Glutamatergic neuron (in vitro differentiated cells): Measurements from ENCODE around the gene LEKR1. TPM values are rescaled to one million over a fixed set of nuclear protein-coding genes. Genes with fewer than 3 reads are reported as not detected.

Experiments used
- DNase-seq: peaks from one replicate; pipeline ENCODE4 v3.0.0; 2022
- H3K27ac Mint-ChIP-seq: one replicate; pipeline ENCODE4 v1.8.0; 2020; ENCODE audit warnings: mild to moderate bottlenecking, mixed read lengths, inconsistent platforms; ENCODE audit not compliant: unreplicated experiment
- H3K27me3 Mint-ChIP-seq: one replicate; pipeline ENCODE4 v1.8.0; 2020; ENCODE audit warnings: mild to moderate bottlenecking, moderate library complexity, mixed read lengths, inconsistent platforms; ENCODE audit not compliant: unreplicated experiment
- H3K36me3 Mint-ChIP-seq: one replicate; pipeline ENCODE4 v1.8.0; 2020; ENCODE audit warnings: mild to moderate bottlenecking, mixed read lengths, inconsistent platforms; ENCODE audit not compliant: unreplicated experiment
- H3K4me1 Mint-ChIP-seq: one replicate; pipeline ENCODE4 v1.8.0; 2020; ENCODE audit warnings: mild to moderate bottlenecking, low read depth, mixed read lengths, inconsistent platforms; ENCODE audit not compliant: unreplicated experiment
- H3K4me3 Mint-ChIP-seq: one replicate; pipeline ENCODE4 v1.8.0; 2020; ENCODE audit warnings: mild to moderate bottlenecking, mixed read lengths, inconsistent platforms; ENCODE audit not compliant: unreplicated experiment
- H3K9me3 Mint-ChIP-seq: one replicate; pipeline ENCODE4 v1.8.0; 2020; ENCODE audit warnings: mild to moderate bottlenecking, moderate library complexity, mixed read lengths, inconsistent platforms; ENCODE audit not compliant: unreplicated experiment
- total RNA-seq: library from RNA; stranded (reverse); fragmentation: NEBNext Ultra II Directional; extraction: Animal tissue kit (Norgen Biotek cat#: 25700); gene quantifications from one replicate; pipeline ENCODE4 v1.2.1, GENCODE V29; 2021; ENCODE audit not compliant: unreplicated experiment
- TF ChIP-seq, protein P1 (sequence below): fragments of 200-600 bp; sonication (generic); IDR thresholded peaks from one replicate; pipeline ENCODE4 v1.5.0; 2021; ENCODE audit not compliant: partially characterized antibody, unreplicated experiment

Gene LEKR1
- total RNA-seq, 1 donor from 2014 or later = 0.56 TPM

GRCh38 chr3:157023226-157023625, 197.1 kb downstream of the LEKR1 start:
- DNase-seq = no peak
- H3K27ac Mint-ChIP-seq = no peak overlapping the region
- H3K27me3 Mint-ChIP-seq = no peaks in the 10 kb centered on the region
- peaks cover 2% of the 10 kb centered on the region for H3K9me3 Mint-ChIP-seq
- H3K36me3 Mint-ChIP-seq = no peaks in the 10 kb centered on the region
- peaks cover 8% of the 10 kb centered on the region for H3K4me1 Mint-ChIP-seq
- TF ChIP-seq, protein P1, sequence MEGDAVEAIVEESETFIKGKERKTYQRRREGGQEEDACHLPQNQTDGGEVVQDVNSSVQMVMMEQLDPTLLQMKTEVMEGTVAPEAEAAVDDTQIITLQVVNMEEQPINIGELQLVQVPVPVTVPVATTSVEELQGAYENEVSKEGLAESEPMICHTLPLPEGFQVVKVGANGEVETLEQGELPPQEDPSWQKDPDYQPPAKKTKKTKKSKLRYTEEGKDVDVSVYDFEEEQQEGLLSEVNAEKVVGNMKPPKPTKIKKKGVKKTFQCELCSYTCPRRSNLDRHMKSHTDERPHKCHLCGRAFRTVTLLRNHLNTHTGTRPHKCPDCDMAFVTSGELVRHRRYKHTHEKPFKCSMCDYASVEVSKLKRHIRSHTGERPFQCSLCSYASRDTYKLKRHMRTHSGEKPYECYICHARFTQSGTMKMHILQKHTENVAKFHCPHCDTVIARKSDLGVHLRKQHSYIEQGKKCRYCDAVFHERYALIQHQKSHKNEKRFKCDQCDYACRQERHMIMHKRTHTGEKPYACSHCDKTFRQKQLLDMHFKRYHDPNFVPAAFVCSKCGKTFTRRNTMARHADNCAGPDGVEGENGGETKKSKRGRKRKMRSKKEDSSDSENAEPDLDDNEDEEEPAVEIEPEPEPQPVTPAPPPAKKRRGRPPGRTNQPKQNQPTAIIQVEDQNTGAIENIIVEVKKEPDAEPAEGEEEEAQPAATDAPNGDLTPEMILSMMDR = no peak
- no peak overlapping the region for H3K4me3 Mint-ChIP-seq

DNA sequence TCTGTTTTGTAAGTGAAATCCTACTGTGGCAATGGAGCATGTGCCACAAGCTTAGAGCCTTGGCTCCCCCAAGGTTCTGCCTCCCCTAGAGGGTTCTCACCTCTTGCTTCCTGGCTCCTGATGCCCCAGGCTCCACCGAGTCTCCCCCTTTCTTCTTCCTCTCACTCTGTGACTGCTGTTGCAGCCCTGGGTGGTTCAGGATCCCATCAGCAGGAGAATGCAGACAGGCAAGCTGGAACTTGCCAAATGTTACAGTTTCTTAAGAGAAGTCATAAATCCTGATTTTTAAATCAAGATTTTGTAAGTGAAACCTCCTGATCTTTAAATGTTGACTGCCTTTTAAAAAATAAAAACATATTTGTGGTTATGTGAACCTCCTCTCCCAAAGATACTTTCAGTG, 199.9 kb downstream of the LEKR1 start:
- Mint-ChIP-seq H3K4me3 (no peak overlapping the region), H3K27me3 (no peaks in the 10 kb centered on the region), H3K4me1 (peaks cover 4% of the 10 kb centered on the region), H3K27ac (no peak overlapping the region), H3K36me3 (no peaks in the 10 kb centered on the region), H3K9me3 (peaks cover 2% of the 10 kb centered on the region)
- TF ChIP-seq, protein P1 = no peak
- DNase-seq = no peak

DNA sequence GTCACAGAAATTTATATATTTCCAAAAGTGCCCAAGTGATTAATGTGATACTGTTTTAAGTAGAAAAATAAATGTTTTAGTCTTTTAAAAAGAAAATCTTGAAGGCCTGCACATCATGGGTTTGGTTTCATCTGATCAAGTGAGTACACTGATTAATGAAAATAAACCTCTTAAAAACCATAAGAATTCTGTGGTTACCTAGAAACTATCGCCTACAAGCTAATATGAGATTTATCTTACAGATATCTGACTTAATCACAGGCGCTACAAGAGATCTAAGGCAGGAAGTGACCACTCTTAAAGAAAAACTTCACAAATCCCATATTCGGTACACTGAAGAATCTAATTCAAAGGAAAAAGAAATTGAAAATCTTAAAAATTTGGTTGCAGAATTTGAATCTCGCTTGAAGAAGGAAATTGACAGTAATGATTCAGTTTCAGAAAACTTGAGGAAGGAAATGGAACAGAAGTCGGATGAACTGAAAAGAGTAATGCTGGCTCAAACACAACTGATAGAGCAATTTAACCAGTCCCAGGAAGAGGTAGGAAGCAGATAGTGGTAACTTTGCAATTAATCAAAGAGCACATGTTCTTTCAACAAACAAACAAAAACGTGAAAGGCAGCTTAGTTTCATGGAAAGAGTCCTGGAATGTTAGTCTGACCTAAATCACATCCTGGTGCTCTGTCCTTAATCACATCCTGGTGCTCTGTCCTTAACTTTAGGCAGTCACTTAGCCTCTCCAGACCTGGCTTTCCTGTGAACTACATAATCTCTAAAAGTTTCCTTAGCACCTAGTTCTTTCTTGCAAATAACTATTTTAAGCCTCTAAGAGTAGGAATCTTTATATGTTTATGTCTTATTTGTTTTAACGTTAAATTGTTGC, 201.9 kb downstream of the LEKR1 start:
- TF ChIP-seq, protein P1 = no peak
- no peak for DNase-seq
- no peaks in the 10 kb centered on the region for H3K27me3 Mint-ChIP-seq
- no peaks in the 10 kb centered on the region for H3K36me3 Mint-ChIP-seq
- no peak overlapping the region for H3K4me3 Mint-ChIP-seq
- no peak overlapping the region for H3K27ac Mint-ChIP-seq
- H3K4me1 Mint-ChIP-seq = peaks cover 4% of the 10 kb centered on the region
- H3K9me3 Mint-ChIP-seq = no peaks in the 10 kb centered on the region

- no peaks in the 10 kb centered on the region for H3K36me3 Mint-ChIP-seq
- H3K4me3 Mint-ChIP-seq = no peak overlapping the region
- H3K4me1 Mint-ChIP-seq = no peaks in the 10 kb centered on the region
- no peak overlapping the region for H3K27ac Mint-ChIP-seq
- no peaks in the 10 kb centered on the region for H3K9me3 Mint-ChIP-seq
- TF ChIP-seq, protein P1 = no peak
- H3K27me3 Mint-ChIP-seq = no peaks in the 10 kb centered on the region
- DNase-seq = no peak
Observed at GRCh38 chr3:157029365-157029790, 203.2 kb downstream of the LEKR1 start.

DNA sequence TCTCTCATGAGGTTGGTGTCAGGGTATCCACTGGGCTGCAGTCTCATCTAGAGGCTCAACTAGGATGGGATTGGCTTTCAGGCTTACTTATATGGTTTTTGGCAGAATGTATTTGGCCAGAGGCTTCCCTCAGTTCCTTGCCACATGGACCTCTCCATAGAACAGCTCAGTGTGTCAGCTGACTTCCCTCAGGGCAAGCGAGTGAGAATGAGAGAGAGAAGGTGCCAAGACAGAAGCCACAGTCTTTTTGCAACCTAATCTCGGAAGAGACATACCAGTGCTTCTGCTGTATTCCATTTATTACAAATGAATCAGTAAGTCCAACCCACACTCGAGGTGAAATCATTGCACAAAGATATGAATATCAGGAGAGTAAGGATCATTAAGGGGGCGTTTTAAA, 204.6 kb downstream of the LEKR1 start:
- Mint-ChIP-seq H3K27me3 (no peaks in the 10 kb centered on the region), H3K27ac (no peak overlapping the region), H3K9me3 (no peaks in the 10 kb centered on the region), H3K4me1 (no peaks in the 10 kb centered on the region), H3K4me3 (no peak overlapping the region), H3K36me3 (no peaks in the 10 kb centered on the region)
- TF ChIP-seq, protein P1 = no peak
- no peak for DNase-seq
